Measurements from ENCODE around the gene TWIST2.

- TF ChIP-seq CTCF (IDR thresholded peaks at IDR 0.05) (no peak), EP300 (IDR thresholded peaks at IDR 0.05) (no peak), POLR2A (IDR thresholded peaks at IDR 0.05; ENCODE audit: low read depth) (no peak)
These were observed 91.9 kb downstream of the TWIST2 start for GRCh38 chr2:238939521-238940403.

Data from esophagus muscularis mucosa (tissue), 4 donors.